CD4-positive, alpha-beta T cell treated with Interleukin-6 at 100 ng/mL for 8 hours (primary cell): Measurements from ENCODE around the gene VPS4A.
"Not testable (repeated sequence)": the region's sequence is repeated elsewhere in the genome, so short reads cannot be mapped to it uniquely, and the experiment has no call there.

Experiments used
- DNase-seq: peaks from one replicate; pipeline ENCODE4 v3.0.0-alpha.2; 2020; ENCODE audit warnings: mixed read lengths, low spot score

Gene VPS4A

DNA sequence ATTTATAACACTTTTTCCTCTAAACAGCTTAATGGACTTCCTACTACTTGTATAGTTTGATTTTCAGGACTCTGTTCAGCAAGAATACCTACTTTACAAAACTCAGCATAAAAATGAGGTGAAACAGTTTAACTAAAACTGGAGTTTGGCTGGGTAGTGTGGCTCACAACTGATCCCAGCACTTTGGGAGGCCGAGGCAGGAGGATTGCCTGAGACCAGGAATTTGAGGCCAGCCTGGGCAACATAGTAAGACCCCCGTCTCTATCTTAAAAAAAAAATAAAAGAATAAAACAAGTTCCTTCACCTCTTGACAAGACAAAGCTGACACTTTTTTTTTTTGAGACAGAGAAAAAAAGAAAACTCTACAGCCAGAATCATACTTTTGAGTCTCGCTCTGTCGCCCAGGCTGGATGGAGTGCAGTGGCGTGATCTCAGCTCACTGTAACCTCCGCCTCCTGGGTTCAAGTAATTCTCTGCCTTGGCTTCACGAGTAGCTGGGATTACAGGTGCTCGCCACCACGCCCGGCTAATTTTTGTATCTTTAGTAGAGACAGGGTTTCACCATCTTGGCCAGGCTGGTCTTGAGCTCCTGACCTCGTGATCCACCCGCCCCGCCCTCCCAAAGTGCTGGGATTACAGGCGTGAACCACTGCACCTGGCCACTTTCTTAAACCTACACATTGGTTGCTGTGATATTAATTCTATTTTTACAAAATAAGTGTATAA is 16.6 kb downstream of the VPS4A start:
- DNase-seq = no peak

DNA sequence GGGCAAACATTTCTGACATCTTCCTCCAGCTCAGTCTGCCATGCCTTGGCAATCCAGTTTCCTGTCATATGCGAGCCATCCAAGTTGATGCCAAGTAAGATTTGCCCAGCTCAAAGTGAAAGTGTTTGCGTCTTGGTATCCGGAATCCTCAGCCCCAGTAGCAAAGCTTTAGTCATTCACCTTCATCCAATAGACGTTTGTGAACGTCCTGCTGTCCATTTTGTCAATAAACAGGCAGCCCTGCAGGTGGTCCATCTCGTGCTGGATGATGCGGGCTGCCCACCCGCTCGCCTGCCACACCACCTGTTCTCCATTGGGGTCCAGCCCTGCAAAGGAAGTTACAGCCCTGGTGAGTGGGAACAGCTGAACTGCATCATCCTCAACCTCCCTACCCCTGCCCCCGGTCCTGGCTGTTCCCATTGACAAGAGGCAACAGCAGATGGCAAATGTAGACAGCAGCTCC is 17.7 kb downstream of the VPS4A start:
- no peak for DNase-seq

DNA sequence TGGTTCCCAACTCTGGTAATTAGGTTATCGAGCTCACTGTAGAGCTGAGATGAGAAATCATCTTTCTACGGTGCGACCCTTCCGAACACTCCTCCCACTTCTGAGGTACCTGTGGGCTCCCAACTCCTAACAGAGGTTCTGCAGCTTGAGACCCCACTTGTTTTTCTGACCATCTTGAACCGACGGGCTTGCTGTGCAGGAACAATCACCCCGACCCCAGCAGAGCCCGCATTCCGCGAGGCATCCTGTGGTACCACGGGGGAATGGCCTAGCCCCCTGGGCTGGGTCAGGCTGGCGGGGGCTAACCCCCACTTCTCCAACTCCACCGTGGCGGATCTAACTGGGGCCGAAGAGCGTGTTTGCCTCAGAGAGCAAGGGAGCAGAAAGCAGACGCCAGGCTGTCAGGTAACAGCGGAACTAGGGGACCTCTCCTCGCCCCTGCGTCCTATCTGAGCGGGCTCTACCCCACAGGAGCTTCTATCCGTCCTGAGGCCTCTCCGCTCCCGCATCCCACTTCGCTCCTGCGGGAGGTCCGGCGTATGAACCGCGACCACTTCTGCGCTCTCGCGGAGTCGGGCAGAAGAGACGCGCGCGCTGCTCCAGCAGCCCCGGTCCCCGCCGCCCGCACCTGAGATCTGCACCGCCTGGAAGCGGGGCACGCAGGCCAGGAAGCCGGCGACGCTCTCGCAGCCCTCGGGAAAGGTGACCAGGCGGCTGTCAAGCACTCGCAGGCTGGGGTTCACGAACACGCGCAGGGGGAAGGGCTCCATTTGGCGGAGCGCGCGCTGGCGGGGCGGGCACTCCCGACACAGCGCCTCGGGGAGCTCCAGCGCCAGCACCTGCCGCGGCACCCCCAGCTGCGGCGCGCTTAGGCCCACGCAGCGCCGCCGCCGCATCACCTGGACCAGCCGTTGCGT is 18.5 kb downstream of the VPS4A start:
- peak; percentile 33 for DNase-seq

DNA sequence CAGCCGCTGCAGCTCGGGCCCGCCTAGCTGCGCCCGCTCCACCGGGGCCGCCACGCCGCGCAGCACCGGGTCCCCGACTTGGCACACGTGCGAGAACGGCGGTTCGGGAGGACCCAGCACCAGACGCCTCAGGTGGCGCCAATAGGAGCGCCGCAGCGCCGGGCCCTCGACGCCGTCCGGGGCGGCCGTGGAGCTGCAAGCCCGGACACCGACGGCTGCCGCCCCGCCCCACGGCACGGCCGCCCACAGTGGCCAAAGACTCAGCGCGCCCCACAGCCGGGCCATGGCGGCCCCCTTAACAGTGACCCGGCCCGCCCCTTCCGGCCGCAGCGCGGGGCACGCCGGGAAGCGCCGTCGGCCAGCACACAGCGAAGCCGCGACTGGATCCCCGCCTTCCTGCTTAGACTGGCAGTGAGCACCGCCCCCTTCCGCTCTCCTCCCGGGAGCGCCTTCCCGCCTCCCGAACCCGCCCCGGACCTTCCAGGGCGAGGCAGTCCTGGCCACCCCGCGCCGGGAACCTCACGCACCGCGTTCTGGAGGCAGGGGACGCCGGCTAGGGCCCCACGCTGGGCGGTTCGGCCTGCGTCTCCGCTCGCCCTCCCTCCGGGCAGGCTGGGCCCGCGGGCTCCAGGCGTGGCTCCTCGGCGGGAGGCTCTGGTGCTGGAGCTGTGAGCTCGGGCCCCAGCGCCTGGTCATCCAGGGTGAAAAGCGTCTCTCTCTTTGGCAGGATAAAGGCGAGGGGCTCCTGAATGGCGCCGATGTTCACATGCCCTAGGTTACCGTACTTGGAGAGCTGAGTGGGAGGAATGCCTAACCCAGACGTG is 19.3 kb downstream of the VPS4A start, which contains the start of gene PDF:
Gene PDF, minus strand, starts transcription at position 303 of the 824 bp plus-strand sequence. Its CDS starts 18 bp downstream, at position 285.
- peak; percentile 80 for DNase-seq

DNA sequence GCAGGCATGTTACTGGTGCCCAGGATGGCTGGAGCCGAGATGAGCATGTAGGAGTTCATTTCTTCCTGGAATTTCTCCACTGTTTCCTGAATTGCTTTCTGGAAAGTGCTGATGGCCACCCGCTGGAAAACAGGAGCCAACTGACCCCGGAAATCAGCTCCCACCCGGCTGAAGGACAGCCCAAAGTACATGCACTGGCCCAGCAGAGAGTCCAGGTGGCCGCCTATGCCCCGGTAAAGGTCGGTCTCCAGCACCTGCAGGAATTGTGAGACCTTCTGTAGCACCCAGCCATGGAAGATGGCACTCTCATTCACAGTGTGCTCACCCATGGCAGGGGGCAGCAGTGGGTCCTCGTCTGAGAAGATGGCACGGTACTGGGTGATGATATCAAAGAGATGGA is 23.5 kb downstream of the VPS4A start:
- DNase-seq = no peak

DNA sequence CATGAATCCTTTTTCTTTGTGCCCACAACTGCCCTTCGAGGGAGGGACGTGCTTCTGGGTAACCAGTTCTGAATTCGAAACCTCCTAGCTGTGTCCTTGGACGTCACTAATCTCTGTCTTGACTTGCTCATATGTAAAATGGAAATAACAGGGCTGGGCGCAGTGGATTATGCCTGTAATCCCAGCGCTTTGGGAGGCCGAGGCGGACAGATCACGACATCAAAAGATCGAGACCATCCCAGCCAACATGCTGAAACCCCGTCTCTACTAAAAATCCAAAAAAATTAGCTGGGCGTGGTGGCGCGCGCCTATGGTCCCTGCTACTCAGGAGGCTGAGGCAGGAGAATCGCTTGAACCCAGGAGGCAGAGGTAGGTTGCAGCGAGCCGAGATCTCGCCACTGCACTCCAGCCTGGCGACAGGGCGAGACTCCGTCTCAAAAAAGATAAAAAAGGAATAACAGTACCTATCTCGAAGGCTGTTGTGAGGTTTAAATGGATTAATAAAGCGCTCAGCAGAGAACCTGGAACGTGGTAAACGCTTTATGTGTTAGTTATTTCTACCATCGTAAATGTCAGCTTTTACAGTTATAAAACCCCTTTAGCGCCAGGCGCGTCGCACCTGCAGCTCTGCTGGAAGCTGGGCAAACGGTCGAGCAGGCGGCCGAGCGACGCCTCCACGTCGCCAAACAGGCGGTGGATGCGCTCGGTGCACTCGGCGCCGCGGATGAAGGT is 27.6 kb downstream of the VPS4A start:
- DNase-seq = no peak

DNA sequence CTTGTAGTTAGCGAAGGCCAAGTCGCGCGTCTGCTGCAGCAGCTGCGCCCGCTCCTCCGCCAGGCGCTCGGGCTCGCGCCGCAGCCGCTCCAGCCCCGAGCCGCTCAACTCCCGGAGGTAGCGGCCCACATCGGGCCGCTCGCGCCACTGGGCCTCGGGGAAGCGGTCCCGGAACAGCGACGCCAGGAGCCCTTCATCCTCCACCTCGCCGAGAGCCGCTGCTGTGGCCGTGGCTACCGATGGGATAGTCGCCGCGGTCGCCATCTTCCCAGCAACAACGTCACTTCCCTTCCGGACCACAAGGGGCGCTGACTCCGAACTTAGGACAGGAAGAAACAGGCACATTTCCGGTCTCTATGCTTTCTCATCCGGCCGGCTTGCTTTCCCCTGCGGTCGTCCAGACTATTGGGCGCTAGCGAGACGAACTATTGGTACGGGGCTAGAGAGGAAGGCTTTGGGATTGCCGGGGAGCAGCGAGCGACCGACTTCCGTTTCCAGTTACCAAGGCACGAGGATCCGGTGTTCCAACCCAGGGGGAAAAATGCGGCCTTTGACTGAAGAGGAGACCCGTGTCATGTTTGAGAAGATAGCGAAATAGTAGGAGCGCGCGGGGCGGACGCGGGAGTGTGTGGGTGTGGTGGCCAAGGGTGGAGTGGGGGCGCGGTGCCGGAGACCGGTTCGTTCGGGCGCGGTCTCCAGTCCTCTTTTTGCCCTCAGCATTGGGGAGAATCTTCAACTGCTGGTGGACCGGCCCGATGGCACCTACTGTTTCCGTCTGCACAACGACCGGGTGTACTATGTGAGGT is 28.3 kb downstream of the VPS4A start, which contains the start of the genes COG8 and NIP7:
Gene COG8, minus strand, starts transcription at position 276 of the 806 bp plus-strand sequence. Its CDS starts 12 bp downstream, at position 264.
Gene NIP7, plus strand, starts transcription at position 484 of the 806 bp plus-strand sequence. Its CDS starts 58 bp downstream, at position 542.
- peak; percentile 91 for DNase-seq

DNA sequence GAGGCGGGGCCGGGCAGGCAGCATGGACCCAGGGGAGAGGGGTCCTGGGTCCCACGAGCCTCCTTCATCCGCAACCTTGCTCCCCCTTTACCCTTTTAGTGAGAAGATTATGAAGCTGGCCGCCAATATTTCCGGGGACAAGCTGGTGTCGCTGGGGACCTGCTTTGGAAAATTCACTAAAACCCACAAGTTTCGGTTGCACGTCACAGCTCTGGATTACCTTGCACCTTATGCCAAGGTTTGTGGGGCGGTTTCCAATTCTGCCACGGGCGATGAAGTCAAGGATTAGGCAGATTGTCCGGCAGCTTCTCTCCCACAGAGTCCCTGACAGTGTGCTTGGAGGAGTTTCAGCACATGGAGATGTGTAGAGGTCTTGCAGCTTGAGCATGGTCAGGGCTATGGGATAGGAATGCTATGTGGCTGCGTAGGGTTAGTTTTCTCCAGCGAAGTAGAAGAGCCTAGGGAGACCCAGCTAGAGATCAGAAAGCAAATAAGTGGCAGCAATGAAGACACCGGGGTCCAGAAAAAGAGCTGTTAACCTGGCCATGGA is 29.0 kb downstream of the VPS4A start:
- no peak for DNase-seq

DNA sequence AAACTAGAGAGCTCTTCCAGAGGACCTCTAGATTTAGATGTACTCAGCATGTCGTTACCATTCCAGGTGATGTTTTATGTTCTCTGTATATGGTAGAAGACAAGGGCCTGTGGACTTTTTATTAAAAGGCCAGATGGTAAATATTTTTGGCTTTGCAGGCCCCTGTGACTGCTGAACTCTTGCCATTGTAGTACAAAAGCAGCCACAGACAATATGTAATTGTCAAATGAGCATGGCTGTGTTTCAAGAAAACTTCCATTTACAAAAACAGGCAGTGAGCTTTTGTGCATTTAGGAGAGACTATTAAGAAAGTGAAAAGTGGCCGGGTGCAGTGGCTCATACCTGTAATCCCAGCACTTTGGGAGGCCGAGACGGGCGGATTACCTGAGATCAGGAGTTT is 33.0 kb downstream of the VPS4A start:
- DNase-seq = no peak

DNA sequence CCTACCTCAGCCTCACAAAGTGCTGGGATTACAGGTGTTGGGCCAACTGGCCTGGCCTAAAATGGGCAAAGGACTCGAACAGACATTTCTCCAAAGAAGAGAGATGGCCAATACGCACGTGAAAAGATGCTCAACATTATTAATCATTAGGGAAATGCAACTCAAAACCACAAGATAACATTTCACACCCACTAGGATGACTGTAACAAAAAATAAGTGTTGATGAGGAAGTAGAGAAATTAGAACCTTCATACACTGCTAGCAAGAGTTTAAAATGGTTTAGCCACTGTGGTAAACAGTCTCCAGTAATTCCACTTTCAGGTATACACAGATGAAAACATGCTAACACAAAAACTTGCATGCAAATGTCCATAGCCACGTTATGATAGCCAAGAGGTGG is 34.8 kb downstream of the VPS4A start:
- no peak for DNase-seq

DNA sequence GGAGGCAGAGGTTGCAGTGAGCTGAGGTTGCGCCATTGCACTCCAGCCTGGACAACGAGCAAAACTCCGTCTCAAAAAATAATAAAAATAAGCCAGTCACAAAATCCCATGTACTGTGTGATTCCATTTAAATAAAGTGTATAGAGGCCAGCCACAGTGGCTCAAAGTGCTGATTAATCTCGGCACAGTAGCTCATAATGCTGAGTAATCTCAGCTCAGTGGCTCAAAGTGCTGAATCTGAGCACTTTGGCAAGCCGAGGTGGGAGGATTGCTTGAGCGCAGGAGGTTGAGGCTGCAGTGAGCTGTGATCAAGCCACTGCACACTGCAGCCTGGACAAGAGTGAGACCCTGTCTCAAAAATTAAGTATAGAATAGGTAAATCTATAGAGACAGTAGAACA is 35.5 kb downstream of the VPS4A start:
- DNase-seq = no peak

DNA sequence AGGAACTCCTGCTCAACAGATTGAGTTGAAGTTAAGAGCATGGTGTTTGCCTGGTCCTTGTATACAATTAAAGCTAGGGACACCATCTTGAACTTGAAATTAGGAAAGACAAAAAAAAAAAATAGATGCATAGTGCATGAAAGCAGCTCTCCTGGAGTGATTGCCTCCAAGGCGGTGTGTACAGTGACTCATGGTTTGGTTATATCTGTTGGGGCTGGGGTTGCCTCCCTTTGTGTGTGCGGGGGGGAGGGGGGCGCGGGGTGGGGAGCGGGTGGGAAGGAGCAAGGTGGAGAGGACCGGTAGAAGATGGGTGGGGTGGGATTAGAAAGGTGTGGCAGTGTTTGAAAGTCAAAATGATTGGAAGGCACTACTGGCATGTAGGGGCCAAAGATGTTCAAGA is 37.1 kb downstream of the VPS4A start:
- no peak for DNase-seq

DNA sequence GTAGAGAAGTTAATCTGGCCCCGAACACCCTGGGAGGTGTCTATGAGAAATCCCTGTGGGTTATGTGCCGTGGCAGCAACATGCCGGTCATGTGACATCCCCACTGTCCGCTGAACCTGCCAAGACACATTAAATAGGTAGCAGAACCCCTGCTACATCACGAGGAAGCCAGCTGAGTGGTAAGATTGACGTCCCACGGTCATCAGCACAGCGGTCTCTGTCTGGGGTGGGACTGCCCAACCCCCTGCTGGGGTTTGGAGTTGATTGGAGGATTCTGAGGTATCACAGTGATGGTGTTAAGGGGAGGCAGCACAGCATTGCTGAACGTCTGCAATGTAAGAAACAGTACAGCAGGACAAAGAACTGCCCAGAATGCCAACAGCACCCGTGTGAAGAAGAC is 38.4 kb downstream of the VPS4A start:
- DNase-seq = no peak

DNA sequence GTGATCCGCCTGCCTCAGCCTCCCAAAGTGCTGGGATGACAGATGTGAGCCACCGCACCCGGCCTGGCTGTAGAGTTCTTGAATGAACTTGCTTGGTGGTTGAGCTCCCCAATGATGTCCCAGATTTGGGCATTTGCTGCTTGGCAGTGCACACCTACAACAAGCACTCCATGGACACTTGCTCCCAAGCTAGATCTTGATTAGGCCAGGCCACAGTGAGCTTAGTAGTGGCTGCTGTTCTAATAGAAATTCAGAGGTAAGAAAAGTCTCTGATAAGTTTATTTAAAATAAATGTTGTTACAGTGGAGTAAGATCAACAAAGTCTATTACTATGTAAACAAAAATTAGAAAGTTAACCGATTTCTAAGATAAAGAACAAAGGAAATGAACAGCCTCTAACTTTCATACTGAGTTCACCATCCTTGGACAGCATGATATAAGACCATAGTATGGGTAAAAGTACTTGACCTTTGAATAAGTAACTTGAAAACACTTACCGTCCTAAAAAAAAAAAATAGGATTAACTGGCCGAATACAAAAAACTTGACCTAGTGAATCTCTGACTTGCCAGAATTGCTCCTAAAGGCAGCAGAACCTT is 39.5 kb downstream of the VPS4A start:
- no peak for DNase-seq

DNA sequence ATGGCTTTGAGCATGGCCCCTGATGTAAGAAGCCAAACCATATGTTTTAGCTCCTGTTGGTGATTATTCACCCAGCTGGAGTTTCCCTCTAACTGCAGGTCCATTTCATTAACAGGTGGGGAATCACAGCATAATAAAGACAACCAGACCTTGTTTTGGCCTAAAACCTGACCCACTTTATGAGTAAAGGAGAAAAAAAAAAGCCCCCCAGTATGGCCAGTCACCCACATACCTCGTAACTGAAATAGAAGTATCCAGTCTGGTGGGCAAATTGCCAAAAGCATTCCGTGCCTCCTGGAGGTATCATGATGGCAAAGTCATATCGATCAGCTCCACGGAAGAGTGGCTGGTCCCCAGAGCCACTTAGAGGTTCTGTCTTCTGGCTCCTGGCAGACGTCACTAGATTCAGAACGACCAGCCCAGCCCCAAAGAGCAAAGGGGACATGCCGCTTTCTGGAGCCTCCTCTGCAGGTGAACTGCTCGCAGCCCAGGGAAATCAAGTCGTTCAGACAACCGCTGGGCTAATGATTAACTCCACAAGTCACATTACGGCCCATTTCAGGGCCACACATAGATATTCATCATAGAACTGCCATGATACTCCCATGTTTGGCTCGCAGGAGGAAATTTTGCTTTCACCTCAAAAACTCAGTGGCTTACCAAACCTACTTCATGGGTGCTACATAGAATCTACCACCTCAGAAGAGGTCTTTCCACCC is 40.3 kb downstream of the VPS4A start, which contains the start of gene TMED6:
Gene TMED6, minus strand, starts transcription at position 478 of the 719 bp plus-strand sequence. Its CDS starts 33 bp downstream, at position 445.
- no peak for DNase-seq

DNA sequence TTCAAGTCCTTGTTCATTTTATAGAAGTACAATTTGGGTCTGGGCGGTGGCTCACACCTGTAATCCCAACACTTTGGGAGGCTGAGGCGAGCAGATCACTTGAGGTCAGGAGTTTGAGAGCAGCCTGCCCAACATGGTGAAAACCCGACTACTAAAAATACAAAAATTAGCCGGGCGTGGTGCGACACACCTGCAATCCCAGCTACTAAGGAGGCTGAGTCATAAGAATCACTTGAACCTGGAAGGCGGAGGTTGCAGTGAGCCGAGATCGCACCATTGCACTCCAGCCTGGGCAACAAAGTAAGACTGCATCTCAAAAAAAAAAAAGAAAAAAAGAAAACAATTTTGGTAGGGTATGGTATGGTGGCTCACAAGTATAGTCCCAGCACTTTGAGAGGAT is 48.9 kb downstream of the VPS4A start:
- DNase-seq = not testable (repeated sequence)

DNA sequence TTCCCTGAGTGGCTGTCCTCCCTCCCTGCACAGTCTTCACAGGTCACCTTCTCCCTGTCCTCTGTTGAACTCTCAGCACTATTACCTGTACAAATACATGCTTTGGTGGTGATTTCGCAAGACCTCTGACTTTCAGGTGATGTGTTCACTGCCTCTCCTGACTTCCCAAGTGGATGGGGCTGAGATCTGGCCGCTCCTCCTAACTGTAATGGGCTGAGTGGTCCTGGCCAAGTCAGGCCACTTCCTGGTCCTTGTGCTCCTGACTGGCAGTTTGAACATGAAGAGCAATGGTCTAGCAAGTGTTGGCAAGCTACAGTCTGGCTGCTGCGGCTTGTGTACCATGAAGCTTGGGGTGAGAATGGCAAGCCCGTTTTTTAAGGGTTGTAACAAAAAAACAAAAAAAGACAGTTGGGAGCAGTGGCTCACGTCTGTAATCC is 52.1 kb downstream of the VPS4A start:
- no peak for DNase-seq

DNA sequence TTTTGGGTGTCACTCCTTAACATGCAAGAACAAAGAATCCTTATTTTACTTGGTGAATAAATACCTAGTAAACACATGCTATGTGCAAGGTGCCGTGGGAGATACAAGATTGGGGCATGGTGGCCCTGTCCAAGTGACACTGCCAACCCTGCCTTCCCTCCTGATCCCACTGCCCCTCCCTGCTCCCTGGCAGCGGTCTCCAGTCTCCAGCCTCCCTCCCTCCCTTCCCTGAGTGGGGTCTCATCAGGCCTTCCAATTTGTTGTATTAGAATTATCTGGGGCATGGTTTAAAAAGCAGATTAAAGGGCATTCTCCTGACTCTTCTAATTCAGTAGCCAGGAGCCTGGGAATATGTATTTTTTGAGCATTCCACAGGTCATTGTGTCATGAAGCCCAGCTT is 52.9 kb downstream of the VPS4A start:
- DNase-seq = no peak

DNA sequence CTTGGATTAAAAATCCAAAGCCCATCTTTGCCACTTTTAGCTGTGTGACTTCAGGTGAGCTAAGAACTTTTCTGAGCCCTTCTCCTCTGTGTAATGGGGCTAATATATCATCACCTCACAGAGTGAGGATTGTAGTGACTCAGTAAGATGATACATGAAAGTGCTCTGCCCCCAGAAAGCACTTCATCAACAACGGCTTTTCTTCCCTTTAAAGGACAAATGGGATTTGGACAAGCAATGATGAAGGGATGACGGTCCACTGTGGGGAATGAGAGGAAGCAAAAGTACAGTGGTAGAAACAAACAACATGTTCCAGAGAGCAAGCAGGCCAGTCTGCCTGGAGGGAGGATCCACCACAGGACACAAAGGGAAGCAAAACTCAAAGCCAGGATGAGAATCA is 54.8 kb downstream of the VPS4A start:
- DNase-seq = no peak
